ENCODE data around the gene FBXL7.

FBXL7 gene

GRCh38 chr5:15638296-15638695 lies 138.3 kb downstream of the FBXL7 start:
- Histone ChIP-seq H3K9ac (no peak overlapping the region), H4K20me1 (no peaks in the 10 kb centered on the region), H3K36me3 (no peaks in the 10 kb centered on the region), H3K27me3 (no peaks in the 10 kb centered on the region), H3K4me2 (no peak overlapping the region), H3K4me3 (no peak overlapping the region), H3K9me3 (no peaks in the 10 kb centered on the region), H3K4me1 (no peaks in the 10 kb centered on the region), H3K27ac (no peak overlapping the region)
- no peak for TF ChIP-seq Cebpa-rat (IDR thresholded peaks at IDR 0.05)

- Histone ChIP-seq H3K27me3 (no peaks in the 10 kb centered on the region), H3K4me3 (no peak overlapping the region), H3K36me3 (no peaks in the 10 kb centered on the region), H3K9ac (no peak overlapping the region), H3K27ac (no peak overlapping the region), H4K20me1 (no peaks in the 10 kb centered on the region), H3K4me2 (no peak overlapping the region), H3K4me1 (no peaks in the 10 kb centered on the region), H3K9me3 (peaks cover 6% of the 10 kb centered on the region; the same call in 1 of the 2 replicates)
- no peak for TF ChIP-seq Cebpa-rat (IDR thresholded peaks at IDR 0.05)
Observed at GRCh38 chr5:15639288-15639687, 139.3 kb downstream of the FBXL7 start.

DNA sequence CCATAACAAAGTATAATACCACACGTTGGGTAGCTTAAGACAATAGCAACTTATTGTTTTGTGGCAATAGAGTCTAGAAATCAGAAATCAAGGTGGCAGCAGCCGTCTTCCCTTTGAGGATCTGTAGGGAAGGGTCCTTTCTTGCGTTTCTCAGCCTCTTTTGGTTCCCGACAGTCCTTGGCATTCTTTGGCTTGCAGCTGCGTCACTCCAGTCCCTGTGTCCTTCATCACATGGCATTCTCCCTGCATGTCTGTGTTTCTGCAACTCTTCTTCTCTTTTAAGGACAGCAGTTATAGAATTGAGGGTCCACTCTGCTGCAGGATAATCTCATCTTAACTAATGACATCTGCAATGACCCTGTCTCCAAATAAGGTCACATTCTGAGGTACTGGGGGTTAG lies 140.1 kb downstream of the FBXL7 start:
- Histone ChIP-seq H3K4me1 (peaks cover 8% of the 10 kb centered on the region), H4K20me1 (no peaks in the 10 kb centered on the region), H3K36me3 (no peaks in the 10 kb centered on the region), H3K9me3 (peaks cover 6% of the 10 kb centered on the region; the same call in 1 of the 2 replicates), H3K4me2 (no peak overlapping the region), H3K4me3 (no peak overlapping the region), H3K27me3 (no peaks in the 10 kb centered on the region), H3K9ac (no peak overlapping the region), H3K27ac (no peak overlapping the region)
- TF ChIP-seq Cebpa-rat (IDR thresholded peaks at IDR 0.05): no peak

GRCh38 chr5:15643731-15644130 lies 143.8 kb downstream of the FBXL7 start:
- no peak for TF ChIP-seq Cebpa-rat (IDR thresholded peaks at IDR 0.05)
- Histone ChIP-seq H3K4me3 (no peak overlapping the region), H3K4me1 (peaks cover 16% of the 10 kb centered on the region), H3K36me3 (no peaks in the 10 kb centered on the region), H3K4me2 (no peak overlapping the region), H4K20me1 (no peaks in the 10 kb centered on the region), H3K27ac (no peak overlapping the region), H3K27me3 (no peaks in the 10 kb centered on the region), H3K9ac (no peak overlapping the region), H3K9me3 (peaks cover 6% of the 10 kb centered on the region; the same call in 1 of the 2 replicates)

DNA sequence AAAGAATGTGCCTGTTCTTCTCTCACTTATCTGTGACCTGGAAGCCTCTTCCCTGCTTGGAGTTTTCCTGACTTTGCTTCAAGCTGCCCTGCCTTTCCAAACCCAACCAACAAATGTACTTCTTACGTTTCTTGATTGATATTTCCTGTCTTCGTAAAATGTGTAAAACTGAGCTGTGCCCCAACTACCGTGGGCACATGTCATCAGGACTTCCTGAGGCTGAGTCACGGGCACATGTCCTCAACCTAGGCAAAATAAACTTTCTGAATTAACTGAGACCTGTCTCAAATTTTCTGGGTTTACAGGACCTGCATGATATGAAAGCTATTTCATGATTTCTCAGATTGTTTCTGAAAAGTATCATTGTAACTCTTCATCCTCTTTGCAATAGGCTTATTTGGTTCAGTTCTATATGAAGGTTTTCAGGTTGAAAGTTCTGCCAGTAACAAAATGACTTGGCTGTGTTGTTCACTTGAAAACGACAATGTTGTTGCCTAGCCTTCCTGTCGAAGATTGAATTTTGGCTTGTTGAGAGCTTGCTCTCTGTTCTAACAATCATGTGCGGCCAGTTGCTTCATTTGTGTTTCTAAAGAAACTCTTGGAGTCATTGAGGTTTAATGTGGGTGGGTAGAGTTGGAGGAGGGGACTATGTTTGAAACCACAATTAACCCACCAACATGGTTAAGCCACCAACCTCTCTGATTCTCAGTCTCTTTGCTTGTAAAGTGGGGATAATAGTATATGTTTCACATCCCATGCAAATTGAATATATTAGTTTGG lies 145.6 kb downstream of the FBXL7 start:
- Histone ChIP-seq H3K4me1 (peaks cover 16% of the 10 kb centered on the region), H3K27ac (no peak overlapping the region; the same call in 1 of the 2 replicates), H3K9me3 (peaks cover 6% of the 10 kb centered on the region; the same call in 1 of the 2 replicates), H3K4me3 (no peak overlapping the region), H3K4me2 (peak overlapping the region; percentile 47), H4K20me1 (no peaks in the 10 kb centered on the region), H3K9ac (no peak overlapping the region), H3K27me3 (no peaks in the 10 kb centered on the region), H3K36me3 (no peaks in the 10 kb centered on the region)
- TF ChIP-seq Cebpa-rat (IDR thresholded peaks at IDR 0.05): no peak

DNA sequence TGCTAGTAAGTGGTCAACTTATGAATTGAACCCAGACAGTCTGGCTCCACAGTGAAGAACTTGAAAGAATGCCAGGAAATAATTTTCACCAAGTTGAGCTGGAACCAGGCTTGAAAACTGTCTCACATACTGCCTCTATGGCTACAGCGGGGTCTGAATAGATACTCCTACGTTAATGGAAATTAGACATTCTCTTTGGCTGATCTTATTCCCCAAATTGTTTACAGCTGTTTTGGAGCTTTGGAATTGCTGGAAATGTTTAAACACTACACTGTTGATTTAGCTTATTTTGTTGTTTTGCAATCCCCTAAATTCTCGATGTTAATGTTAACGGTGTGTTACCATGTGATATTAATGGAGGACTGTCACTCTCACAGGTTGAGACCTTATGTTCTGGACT lies 146.4 kb downstream of the FBXL7 start:
- no peaks in the 10 kb centered on the region for H4K20me1 ChIP-seq
- H3K4me3 ChIP-seq: no peak overlapping the region
- TF ChIP-seq Cebpa-rat (IDR thresholded peaks at IDR 0.05): no peak
- H3K27ac ChIP-seq: no peak overlapping the region
- H3K4me1 ChIP-seq: peaks cover 16% of the 10 kb centered on the region
- H3K4me2 ChIP-seq: no peak overlapping the region
- H3K36me3 ChIP-seq: no peaks in the 10 kb centered on the region
- peaks cover 9% of the 10 kb centered on the region for H3K9me3 ChIP-seq
- H3K27me3 ChIP-seq: no peaks in the 10 kb centered on the region
- H3K9ac ChIP-seq: no peak overlapping the region

DNA sequence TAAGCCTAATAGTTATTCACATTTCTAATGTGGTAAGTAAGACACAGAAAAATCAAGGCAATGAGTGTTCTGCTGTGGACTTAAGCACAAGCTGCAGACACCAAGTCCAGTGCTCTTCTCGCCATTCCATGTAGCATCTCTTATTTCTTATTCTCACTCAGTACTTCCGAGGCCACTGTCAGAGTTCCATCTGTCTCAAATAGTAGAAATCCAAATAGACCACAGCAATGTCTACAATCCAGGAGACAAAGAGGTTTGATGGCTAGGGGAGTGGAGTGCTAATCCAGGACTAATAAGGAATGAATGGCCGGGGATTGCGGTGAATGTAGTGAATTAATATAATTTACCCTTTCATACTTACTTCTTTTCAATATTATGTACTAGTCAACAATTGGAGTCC lies 147.3 kb downstream of the FBXL7 start:
- Histone ChIP-seq H4K20me1 (no peaks in the 10 kb centered on the region), H3K27me3 (no peaks in the 10 kb centered on the region), H3K4me1 (peaks cover 16% of the 10 kb centered on the region), H3K4me2 (no peak overlapping the region), H3K4me3 (no peak overlapping the region), H3K9ac (no peak overlapping the region), H3K36me3 (no peaks in the 10 kb centered on the region), H3K9me3 (peaks cover 17% of the 10 kb centered on the region), H3K27ac (no peak overlapping the region)
- TF ChIP-seq Cebpa-rat (IDR thresholded peaks at IDR 0.05): no peak

DNA sequence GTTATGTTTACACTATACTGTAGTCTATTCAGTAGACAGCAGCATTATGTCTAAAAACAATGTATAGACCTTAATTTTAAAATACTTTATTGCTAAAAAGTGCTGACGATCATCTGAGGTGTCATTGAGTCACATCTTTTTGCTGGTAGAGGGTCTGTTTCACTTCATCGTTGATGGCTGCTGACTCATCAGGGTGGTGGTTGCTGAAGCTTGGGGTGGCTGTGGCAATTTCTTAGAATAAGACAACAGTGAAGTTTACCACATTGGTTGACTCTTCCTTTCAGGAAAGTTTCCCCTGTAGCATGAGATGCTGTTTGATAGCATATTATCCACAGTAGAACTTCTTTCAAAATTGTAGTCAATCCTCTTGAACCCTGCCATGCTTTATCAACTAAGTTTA lies 150.3 kb downstream of the FBXL7 start:
- H3K9me3 ChIP-seq: peaks cover 11% of the 10 kb centered on the region
- no peaks in the 10 kb centered on the region for H4K20me1 ChIP-seq
- H3K4me1 ChIP-seq: peaks cover 7% of the 10 kb centered on the region
- H3K27ac ChIP-seq: no peak overlapping the region
- no peak for TF ChIP-seq Cebpa-rat (IDR thresholded peaks at IDR 0.05)
- H3K9ac ChIP-seq: no peak overlapping the region
- H3K4me2 ChIP-seq: no peak overlapping the region
- no peak overlapping the region for H3K4me3 ChIP-seq
- no peaks in the 10 kb centered on the region for H3K27me3 ChIP-seq
- H3K36me3 ChIP-seq: no peaks in the 10 kb centered on the region

- Histone ChIP-seq H3K27me3 (no peaks in the 10 kb centered on the region), H4K20me1 (no peaks in the 10 kb centered on the region), H3K27ac (no peak overlapping the region), H3K9ac (no peak overlapping the region), H3K4me2 (no peak overlapping the region), H3K4me3 (no peak overlapping the region), H3K9me3 (peaks cover 11% of the 10 kb centered on the region), H3K4me1 (no peaks in the 10 kb centered on the region), H3K36me3 (no peaks in the 10 kb centered on the region)
- TF ChIP-seq Cebpa-rat (IDR thresholded peaks at IDR 0.05): no peak
Observed at GRCh38 chr5:15654779-15655178, 154.8 kb downstream of the FBXL7 start.

DNA sequence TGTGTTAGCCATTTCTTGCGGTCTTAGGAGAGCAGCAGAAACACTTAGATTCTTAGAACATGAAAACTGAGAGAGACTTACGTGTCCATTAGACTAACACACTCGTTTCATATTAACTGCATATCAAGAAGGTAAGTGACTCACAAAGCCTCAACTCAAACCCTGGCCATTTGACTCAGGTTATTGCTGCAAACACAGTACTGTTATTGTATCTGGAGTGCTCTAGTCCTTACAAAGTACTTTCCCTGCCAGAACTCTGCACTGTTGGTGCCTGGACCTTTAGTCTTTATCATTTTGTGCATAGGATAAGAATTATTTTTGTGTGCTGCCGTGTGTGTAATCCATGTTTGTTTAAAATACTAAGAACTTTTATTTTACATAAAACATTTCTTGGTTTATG lies 155.7 kb downstream of the FBXL7 start:
- Histone ChIP-seq H3K4me3 (no peak overlapping the region), H3K9ac (no peak overlapping the region), H3K4me1 (no peaks in the 10 kb centered on the region), H3K36me3 (no peaks in the 10 kb centered on the region), H3K9me3 (peaks cover 11% of the 10 kb centered on the region), H3K27ac (no peak overlapping the region), H3K27me3 (no peaks in the 10 kb centered on the region), H4K20me1 (no peaks in the 10 kb centered on the region), H3K4me2 (no peak overlapping the region)
- no peak for TF ChIP-seq Cebpa-rat (IDR thresholded peaks at IDR 0.05)
